Central memory CD8-positive, alpha-beta T cell (primary cell): ENCODE measurements around the gene PFDN2.

ENCODE experiments used
- ATAC-seq: fragments of 150-1000 bp; cut with Tn5 transposase; replicated peaks from 2 replicates; pipeline ENCODE4 v1.10.0; 2022; ENCODE audit warnings: mild to moderate bottlenecking, moderate FRiP score, moderate number of reproducible peaks; ENCODE audit not compliant: poor library complexity, severe bottlenecking; ENCODE audit errors: extremely low read depth
- DNase-seq, 2 donors: peaks; one replicate each; pipeline ENCODE4 v3.0.0; 2021; ENCODE audit warnings: low spot score in 2 of 2
- H3K27ac Mint-ChIP-seq: one replicate; pipeline ENCODE4 v1.8.0; 2022; ENCODE audit warnings: low read depth, mild to moderate bottlenecking, moderate library complexity, mixed read lengths
- H3K27me3 Mint-ChIP-seq: one replicate; pipeline ENCODE4 v1.8.0; 2022; ENCODE audit warnings: mixed read lengths
- H3K36me3 Mint-ChIP-seq: one replicate; pipeline ENCODE4 v1.8.0; 2022; ENCODE audit warnings: mild to moderate bottlenecking, moderate library complexity, mixed read lengths; ENCODE audit not compliant: insufficient read depth
- H3K4me1 Mint-ChIP-seq: one replicate; pipeline ENCODE4 v1.8.0; 2022; ENCODE audit warnings: mixed read lengths
- H3K4me3 Mint-ChIP-seq: one replicate; pipeline ENCODE4 v1.8.0; 2022; ENCODE audit warnings: mild to moderate bottlenecking, moderate library complexity, mixed read lengths
- H3K9me3 Mint-ChIP-seq: one replicate; pipeline ENCODE4 v1.8.0; 2022; ENCODE audit warnings: mixed read lengths

PFDN2 gene

GRCh38 chr1:161159087-161159912 lies 41.5 kb upstream of the PFDN2 start, which contains the start of gene USP21:
USP21 (plus strand) TSS chr1:161159500; CDS start chr1:161160641, 1,141 bp downstream.
- DNase-seq (peak; percentile 88 to 94), ATAC-seq (peak; percentile 84)
- H3K9me3 Mint-ChIP-seq = no peaks in the 10 kb centered on the region
- peaks cover 60% of the 10 kb centered on the region for H3K4me1 Mint-ChIP-seq
- peak within 1 kb of the TSS; percentile 95 for H3K27ac Mint-ChIP-seq
- peak within 1 kb of the TSS; percentile 92 for H3K4me3 Mint-ChIP-seq
- no peaks in the 10 kb centered on the region for H3K27me3 Mint-ChIP-seq
- H3K36me3 Mint-ChIP-seq = peaks cover 34% of the 10 kb centered on the region

GRCh38 chr1:161158316-161159010 lies 40.6 kb upstream of the PFDN2 start:
- H3K4me1 Mint-ChIP-seq = peaks cover 57% of the 10 kb centered on the region
- H3K27me3 Mint-ChIP-seq = no peaks in the 10 kb centered on the region
- peak overlapping the region; percentile 95 for H3K27ac Mint-ChIP-seq
- DNase-seq (no peak), ATAC-seq (no peak)
- H3K36me3 Mint-ChIP-seq = peaks cover 39% of the 10 kb centered on the region
- H3K4me3 Mint-ChIP-seq = peak overlapping the region; percentile 92
- H3K9me3 Mint-ChIP-seq = no peaks in the 10 kb centered on the region

- Mint-ChIP-seq H3K9me3 (no peaks in the 10 kb centered on the region), H3K27ac (peak overlapping the region; percentile 95), H3K36me3 (peaks cover 38% of the 10 kb centered on the region), H3K27me3 (no peaks in the 10 kb centered on the region), H3K4me3 (peak overlapping the region; percentile 92), H3K4me1 (peaks cover 54% of the 10 kb centered on the region)
- DNase-seq (no peak), ATAC-seq (no peak)
Observed at GRCh38 chr1:161157867-161158266, 40.0 kb upstream of the PFDN2 start.

GRCh38 chr1:161153682-161154337 lies 36.0 kb upstream of the PFDN2 start, which contains the start of gene UFC1:
UFC1 (plus strand) TSS chr1:161153978; CDS start chr1:161153998, 20 bp downstream.
- Mint-ChIP-seq H3K36me3 (peaks cover 30% of the 10 kb centered on the region), H3K27me3 (no peaks in the 10 kb centered on the region), H3K27ac (peak within 1 kb of the TSS; percentile 99), H3K9me3 (no peaks in the 10 kb centered on the region), H3K4me3 (peak within 1 kb of the TSS; percentile 92), H3K4me1 (peaks cover 29% of the 10 kb centered on the region)
- DNase-seq = peak; percentile 70 to 82
- ATAC-seq = peak; percentile 92

GRCh38 chr1:161153176-161153575 lies 35.3 kb upstream of the PFDN2 start:
- DNase-seq = no peak
- Mint-ChIP-seq H3K4me1 (peaks cover 22% of the 10 kb centered on the region), H3K27ac (peak overlapping the region; percentile 99), H3K27me3 (no peaks in the 10 kb centered on the region), H3K9me3 (no peaks in the 10 kb centered on the region), H3K4me3 (peak overlapping the region; percentile 92), H3K36me3 (peaks cover 24% of the 10 kb centered on the region)
- peak; percentile 4 for ATAC-seq

- Mint-ChIP-seq H3K4me1 (no peaks in the 10 kb centered on the region), H3K27ac (no peak overlapping the region), H3K4me3 (no peak overlapping the region), H3K27me3 (no peaks in the 10 kb centered on the region), H3K9me3 (no peaks in the 10 kb centered on the region), H3K36me3 (peaks cover 1% of the 10 kb centered on the region)
- ATAC-seq (no peak), DNase-seq (no peak)
Observed at GRCh38 chr1:161145832-161146231, 28.0 kb upstream of the PFDN2 start.

GRCh38 chr1:161140755-161141400 lies 23.0 kb upstream of the PFDN2 start:
- H3K9me3 Mint-ChIP-seq = no peaks in the 10 kb centered on the region
- no peak for DNase-seq
- no peak overlapping the region for H3K4me3 Mint-ChIP-seq
- H3K36me3 Mint-ChIP-seq = peaks cover 3% of the 10 kb centered on the region
- no peak for ATAC-seq
- H3K4me1 Mint-ChIP-seq = no peaks in the 10 kb centered on the region
- H3K27ac Mint-ChIP-seq = no peak overlapping the region
- no peaks in the 10 kb centered on the region for H3K27me3 Mint-ChIP-seq

GRCh38 chr1:161139766-161140165 lies 21.9 kb upstream of the PFDN2 start:
- DNase-seq (no peak), ATAC-seq (no peak)
- Mint-ChIP-seq H3K4me3 (no peak overlapping the region), H3K27ac (no peak overlapping the region), H3K9me3 (no peaks in the 10 kb centered on the region), H3K36me3 (peaks cover 3% of the 10 kb centered on the region), H3K27me3 (no peaks in the 10 kb centered on the region), H3K4me1 (no peaks in the 10 kb centered on the region)

- peaks cover 3% of the 10 kb centered on the region for H3K36me3 Mint-ChIP-seq
- H3K27ac Mint-ChIP-seq = no peak overlapping the region
- no peak overlapping the region for H3K4me3 Mint-ChIP-seq
- no peak for ATAC-seq
- no peaks in the 10 kb centered on the region for H3K27me3 Mint-ChIP-seq
- H3K9me3 Mint-ChIP-seq = no peaks in the 10 kb centered on the region
- no peak for DNase-seq
- no peaks in the 10 kb centered on the region for H3K4me1 Mint-ChIP-seq
Observed at GRCh38 chr1:161138431-161138830, 20.6 kb upstream of the PFDN2 start.

- H3K9me3 Mint-ChIP-seq = no peaks in the 10 kb centered on the region
- H3K4me3 Mint-ChIP-seq = no peak overlapping the region
- no peak for ATAC-seq
- H3K36me3 Mint-ChIP-seq = peaks cover 3% of the 10 kb centered on the region
- H3K27me3 Mint-ChIP-seq = no peaks in the 10 kb centered on the region
- DNase-seq = no peak
- no peak overlapping the region for H3K27ac Mint-ChIP-seq
- no peaks in the 10 kb centered on the region for H3K4me1 Mint-ChIP-seq
Observed at GRCh38 chr1:161137881-161138280, 20.0 kb upstream of the PFDN2 start.

GRCh38 chr1:161133220-161133740 lies 15.4 kb upstream of the PFDN2 start:
- Mint-ChIP-seq H3K27me3 (no peaks in the 10 kb centered on the region), H3K9me3 (no peaks in the 10 kb centered on the region), H3K36me3 (peaks cover 9% of the 10 kb centered on the region), H3K4me1 (peaks cover 25% of the 10 kb centered on the region), H3K27ac (no peak overlapping the region), H3K4me3 (no peak overlapping the region)
- DNase-seq (no peak), ATAC-seq (no peak)
